Mesenchymal stem cell (in vitro differentiated cells and primary cell): ENCODE measurements around the gene BUD31.

Experiments
- DNase-seq: peaks from one replicate; pipeline ENCODE4 v3.0.0-alpha.2; 2013
- H2AFZ ChIP-seq: one replicate; pipeline ENCODE4 v1.6.1; 2013; ENCODE audit warnings: low read depth, mild to moderate bottlenecking, control low read depth, inconsistent platforms, low read length, moderate library complexity
- H2AK5ac ChIP-seq: 2 replicates; pipeline ENCODE4 v1.6.1; 2013; ENCODE audit warnings: low read length, moderate library complexity, mild to moderate bottlenecking, inconsistent platforms; ENCODE audit not compliant: severe bottlenecking
- H2BK120ac ChIP-seq: one replicate; pipeline ENCODE4 v1.6.1; 2013; ENCODE audit warnings: low read depth, mild to moderate bottlenecking, inconsistent platforms, low read length, moderate library complexity
- H2BK12ac ChIP-seq, 2 experiments: one replicate each; pipeline ENCODE4 v1.6.1; 2013; ENCODE audit warnings: inconsistent platforms in 2 of 2, low read length in 2 of 2, mild to moderate bottlenecking in 2 of 2, moderate library complexity in 2 of 2, control low read depth in 1 of 2
- H2BK15ac ChIP-seq: one replicate; pipeline ENCODE4 v1.6.1; 2013; ENCODE audit warnings: mild to moderate bottlenecking, low read depth, inconsistent platforms; ENCODE audit not compliant: poor library complexity, severe bottlenecking
- H2BK5ac ChIP-seq: 2 replicates; pipeline ENCODE4 v1.6.1; 2013; ENCODE audit warnings: low read depth, mild to moderate bottlenecking, low read length, control low read depth, inconsistent platforms; ENCODE audit not compliant: poor library complexity, severe bottlenecking
- H3K14ac ChIP-seq, 2 experiments: one replicate each; pipeline ENCODE4 v1.6.1; 2013; ENCODE audit warnings: inconsistent platforms in 2 of 2, low read length in 2 of 2, control low read depth in 1 of 2, mild to moderate bottlenecking in 1 of 2, moderate library complexity in 1 of 2
- H3K18ac ChIP-seq, 2 experiments: one replicate each; pipeline ENCODE4 v1.6.1; 2013; ENCODE audit warnings: inconsistent platforms in 2 of 2, low read length in 2 of 2, control low read depth in 1 of 2, low read depth in 1 of 2, mild to moderate bottlenecking in 1 of 2
- H3K23ac ChIP-seq, 2 experiments: one replicate each; pipeline ENCODE4 v1.6.1; 2013; ENCODE audit warnings: inconsistent platforms in 2 of 2, low read length in 2 of 2, mild to moderate bottlenecking in 2 of 2, moderate library complexity in 2 of 2, control low read depth in 1 of 2
- H3K27ac ChIP-seq: 2 replicates; pipeline ENCODE4 v1.5.1; 2013; ENCODE audit warnings: mild to moderate bottlenecking, moderate library complexity, low read length, control low read depth, inconsistent platforms; ENCODE audit not compliant: poor library complexity, severe bottlenecking
- H3K27me3 ChIP-seq, 2 experiments: 2 replicates each; pipeline versions ENCODE4 v1.6.1 to v1.7.0; 2013; ENCODE audit warnings: low read length in 2 of 2, mild to moderate bottlenecking in 2 of 2, moderate library complexity in 2 of 2, control low read depth in 1 of 2, inconsistent platforms in 1 of 2; ENCODE audit not compliant: control insufficient read depth in 1 of 2, insufficient read depth in 1 of 2
- H3K36me3 ChIP-seq, 2 experiments: 2 replicates each; pipeline versions ENCODE4 v1.6.1 to v1.7.0; 2013; ENCODE audit warnings: low read length in 2 of 2, control low read depth in 1 of 2, inconsistent platforms in 1 of 2, low read depth in 1 of 2, mild to moderate bottlenecking in 1 of 2; ENCODE audit not compliant: insufficient read depth in 2 of 2, control insufficient read depth in 1 of 2
- H3K4ac ChIP-seq, 2 experiments: one replicate each; pipeline ENCODE4 v1.6.1; 2013; ENCODE audit warnings: inconsistent platforms in 2 of 2, low read length in 2 of 2, mild to moderate bottlenecking in 2 of 2, moderate library complexity in 2 of 2, control low read depth in 1 of 2, low read depth in 1 of 2
- H3K4me1 ChIP-seq: 2 replicates; pipeline ENCODE4 v1.6.1; 2013; ENCODE audit warnings: low read depth, low read length, control low read depth; ENCODE audit not compliant: control insufficient read depth, insufficient read depth
- H3K4me2 ChIP-seq: 2 replicates; pipeline ENCODE4 v1.6.1; 2013; ENCODE audit warnings: low read length, mild to moderate bottlenecking, inconsistent platforms; ENCODE audit not compliant: poor library complexity, severe bottlenecking
- H3K4me3 ChIP-seq, 2 experiments: 2 replicates each; pipeline versions ENCODE4 v1.5.1 to v1.7.0; 2013; ENCODE audit warnings: low read length in 2 of 2, mild to moderate bottlenecking in 2 of 2, control low read depth in 1 of 2, low read depth in 1 of 2; ENCODE audit not compliant: insufficient read depth in 1 of 2
- H3K79me1 ChIP-seq: replicated peaks from 2 replicates; pipeline ENCODE4 v1.6.1; 2013; ENCODE audit warnings: mild to moderate bottlenecking, control low read depth, low read length, inconsistent platforms; ENCODE audit not compliant: poor library complexity, severe bottlenecking
- H3K9ac ChIP-seq: 2 replicates; pipeline ENCODE4 v1.7.0; 2013; ENCODE audit warnings: mild to moderate bottlenecking, low read length, moderate library complexity
- H3K9me3 ChIP-seq: 2 replicates; pipeline ENCODE4 v1.7.0; 2013; ENCODE audit warnings: mild to moderate bottlenecking, low read length; ENCODE audit not compliant: control insufficient read depth
- H4K8ac ChIP-seq: one replicate; pipeline ENCODE4 v1.6.1; 2013; ENCODE audit warnings: inconsistent platforms, mild to moderate bottlenecking, low read length, moderate library complexity
- H4K91ac ChIP-seq: one replicate; pipeline ENCODE4 v1.6.1; 2013; ENCODE audit warnings: mild to moderate bottlenecking, low read length, inconsistent platforms
- WGBS: methylation state at CpG from one replicate; pipeline ENCODE4 v1.1.7; 2013; ENCODE audit warnings: mixed read lengths; 5-methylcytosine and 5-hydroxymethylcytosine counted together

Gene BUD31

GRCh38 chr7:99374111-99375064 lies 34.4 kb upstream of the BUD31 start, which contains the start of gene ARPC1B:
TSS of gene ARPC1B (plus strand) at chr7:99374730. CDS start at chr7:99385715, 10,985 bp downstream.
- DNase-seq: peak; percentile 76
- H3K23ac ChIP-seq: peak within 1 kb of the TSS in 1 of 2 experiments; percentile 80

GRCh38 chr7:99375070-99375807 lies 33.5 kb upstream of the BUD31 start:
- Histone ChIP-seq H3K79me1 (peaks cover 8% of the 10 kb centered on the region), H3K36me3 (peaks cover 17 to 30% of the 10 kb centered on the region in 2 experiments), H3K18ac (peak overlapping the region; percentile 91 to 98), H3K4me3 (peak overlapping the region; percentile 84 to 89), H2BK12ac (no peak overlapping the region), H4K91ac (peak overlapping the region; percentile 83), H3K14ac (peak overlapping the region; percentile 83 to 88), H2BK120ac (peak overlapping the region; percentile 93), H3K27ac (peak overlapping the region; percentile 17), H2BK15ac (peak overlapping the region; percentile 67), H3K4me2 (peak overlapping the region; percentile 70), H2AK5ac (no peak overlapping the region), H3K9me3 (no peaks in the 10 kb centered on the region), H4K8ac (peak overlapping the region; percentile 48), H2BK5ac (no peak overlapping the region), H3K4ac (peak overlapping the region; percentile 79 to 97), H3K27me3 (no peaks in the 10 kb centered on the region), H2AFZ (no peak overlapping the region), H3K23ac (no peak overlapping the region), H3K4me1 (peaks cover 30% of the 10 kb centered on the region), H3K9ac (peak overlapping the region; percentile 74)
- DNase-seq: peak; percentile 70
- WGBS: 8% methylated on average over 47 of the region's 58 CpGs

More at GRCh38 chr7:99374111-99375064, 34.4 kb upstream of the BUD31 start, which contains the start of gene ARPC1B:
- Histone ChIP-seq H2AFZ (peak within 1 kb of the TSS; percentile 78), H4K91ac (peak within 1 kb of the TSS; percentile 87), H4K8ac (peak within 1 kb of the TSS; percentile 93), H3K27ac (peak within 1 kb of the TSS; percentile 25), H2BK120ac (peak within 1 kb of the TSS; percentile 93), H2BK15ac (peak within 1 kb of the TSS; percentile 96), H3K4me2 (peak within 1 kb of the TSS; percentile 98), H2BK5ac (peak within 1 kb of the TSS; percentile 26), H3K4me3 (peak within 1 kb of the TSS; percentile 84 to 89), H2AK5ac (peak within 1 kb of the TSS; percentile 65), H3K27me3 (no peaks in the 10 kb centered on the region), H3K9ac (peak within 1 kb of the TSS; percentile 82), H3K18ac (peak within 1 kb of the TSS; percentile 91 to 98), H3K79me1 (peaks cover 6% of the 10 kb centered on the region), H3K4me1 (peaks cover 23% of the 10 kb centered on the region), H3K4ac (peak within 1 kb of the TSS; percentile 80 to 97), H3K36me3 (peaks cover 17 to 30% of the 10 kb centered on the region in 2 experiments), H3K9me3 (no peaks in the 10 kb centered on the region), H2BK12ac (peak within 1 kb of the TSS in 1 of 2 experiments; percentile 45), H3K14ac (peak within 1 kb of the TSS; percentile 83 to 88)
- under 1% methylated on average over 80 of the region's 95 CpGs for WGBS

- Histone ChIP-seq H3K27ac (peak overlapping the region; percentile 80), H3K9ac (peak overlapping the region; percentile 84), H3K4me3 (peak overlapping the region in 1 of 2 experiments; percentile 69), H3K18ac (peak overlapping the region; percentile 35 to 61), H2BK5ac (no peak overlapping the region), H3K4me1 (peaks cover 39% of the 10 kb centered on the region), H4K8ac (peak overlapping the region; percentile 90), H2AFZ (no peak overlapping the region), H2BK12ac (peak overlapping the region; percentile 42 to 79), H3K36me3 (peaks cover 34 to 43% of the 10 kb centered on the region in 2 experiments), H3K4me2 (no peak overlapping the region), H3K27me3 (no peaks in the 10 kb centered on the region), H2BK120ac (no peak overlapping the region), H2BK15ac (no peak overlapping the region), H3K9me3 (no peaks in the 10 kb centered on the region), H4K91ac (no peak overlapping the region), H2AK5ac (peak overlapping the region; percentile 90), H3K14ac (no peak overlapping the region), H3K4ac (no peak overlapping the region), H3K79me1 (peaks cover 20% of the 10 kb centered on the region), H3K23ac (no peak overlapping the region)
- peak; percentile 95 for DNase-seq
- WGBS: 55% methylated on average over 7 of the region's 7 CpGs
Measured at GRCh38 chr7:99379043-99379577, 29.7 kb upstream of the BUD31 start.
